H1 (cell line): ENCODE measurements around the gene MAMSTR. TPM values are rescaled to one million over a fixed set of nuclear protein-coding genes. Genes with fewer than 3 reads are reported as not detected.

Experiments used
- CTCF ChIA-PET: fragments of 300-600 bp; sonication (Branson Sonifier 250); formaldehyde crosslinking; loops from one replicate; lab custom pipeline; 2021; ENCODE audit not compliant: partially characterized antibody; lab: Charles Lee
- POLR2A ChIA-PET: fragments of 300-600 bp; sonication (Branson Sonifier 250); formaldehyde crosslinking; loops from one replicate; lab custom pipeline; 2021; ENCODE audit warnings: inconsistent platforms; ENCODE audit not compliant: partially characterized antibody; lab: Charles Lee
- DNase-seq, 2 experiments: peaks; one replicate each; pipeline versions ENCODE4 v3.0.0 to v3.0.0-alpha.2; 2010 to 2022; ENCODE audit warnings: low spot score in 2 of 2, low read depth in 1 of 2, mixed read lengths in 1 of 2
- FAIRE-seq: peaks from 2 replicates; lab custom pipeline; 2011; peaks lifted over from hg19 to GRCh38; lab: Jason Lieb, UNC
- H2AFZ ChIP-seq: 2 replicates; pipeline ENCODE4 v1.8.1; 2012; ENCODE audit warnings: low read length, inconsistent platforms
- H2AK5ac ChIP-seq: 2 replicates; pipeline ENCODE4 v1.6.1; 2013; ENCODE audit warnings: low read depth, low read length
- H2BK120ac ChIP-seq: replicated peaks from 2 replicates; pipeline ENCODE3; 2013; ENCODE audit warnings: low read depth, low read length, inconsistent platforms
- H2BK12ac ChIP-seq: 2 replicates; pipeline ENCODE4 v1.6.1; 2013; ENCODE audit warnings: low read depth, low read length
- H2BK15ac ChIP-seq: 2 replicates; pipeline ENCODE4 v1.6.1; 2013; ENCODE audit warnings: low read length
- H2BK20ac ChIP-seq: 2 replicates; pipeline ENCODE4 v1.6.1; 2013; ENCODE audit warnings: low read length
- H2BK5ac ChIP-seq: 2 replicates; pipeline ENCODE4 v1.6.1; 2013; ENCODE audit warnings: low read depth, low read length
- H3K14ac ChIP-seq: 2 replicates; pipeline ENCODE4 v1.6.1; 2013; ENCODE audit warnings: inconsistent platforms; ENCODE audit not compliant: insufficient read length
- H3K18ac ChIP-seq: 2 replicates; pipeline ENCODE4 v1.6.1; 2013; ENCODE audit warnings: low read length; ENCODE audit errors: extremely low read depth
- H3K23ac ChIP-seq: 2 replicates; pipeline ENCODE4 v1.6.1; 2013; ENCODE audit warnings: inconsistent platforms; ENCODE audit not compliant: insufficient read length
- H3K23me2 ChIP-seq: 2 replicates; pipeline ENCODE4 v1.6.1; 2013; ENCODE audit warnings: low read depth, low read length
- H3K27ac ChIP-seq: 2 replicates; pipeline ENCODE4 v1.6.1; 2011; ENCODE audit warnings: low read depth, low read length, inconsistent platforms
- H3K27me3 ChIP-seq, 4 experiments: replicated peaks in 1 of 4; 1 replicate in 1 of 4; 2 replicates in 3 of 4; pipeline versions ENCODE4 v1.6.1 to v1.8.1; 2011 to 2013; ENCODE audit warnings: low read length in 3 of 4, mild to moderate bottlenecking in 3 of 4, inconsistent platforms in 2 of 4, mixed read lengths in 2 of 4, moderate library complexity in 1 of 4; ENCODE audit not compliant: control insufficient read depth in 3 of 4, insufficient read depth in 3 of 4; ENCODE audit errors: extremely low read depth in 1 of 4
- H3K36me3 ChIP-seq, 4 experiments: 2 replicates each; pipeline versions ENCODE4 v1.6.1 to v1.8.1; 2011 to 2013; ENCODE audit warnings: mild to moderate bottlenecking in 4 of 4, low read length in 3 of 4, moderate library complexity in 2 of 4, control low read depth in 1 of 4, inconsistent platforms in 1 of 4; ENCODE audit not compliant: insufficient read depth in 4 of 4, control insufficient read depth in 2 of 4
- H3K4ac ChIP-seq: replicated peaks from 2 replicates; pipeline ENCODE3; 2013; ENCODE audit warnings: low read length, low read depth, mixed read lengths, inconsistent platforms; ENCODE audit not compliant: insufficient read length
- H3K4me1 ChIP-seq, 4 experiments: replicated peaks in 1 of 4; 1 replicate in 1 of 4; 2 replicates in 3 of 4; pipeline versions ENCODE4 v1.6.1 to v1.8.1; 2011 to 2013; ENCODE audit warnings: low read length in 3 of 4, inconsistent platforms in 2 of 4, mixed read lengths in 1 of 4; ENCODE audit not compliant: insufficient read depth in 4 of 4, control insufficient read depth in 3 of 4
- H3K4me2 ChIP-seq, 2 experiments: 2 replicates each; pipeline versions ENCODE4 v1.6.1 to v1.8.1; 2011 to 2013; ENCODE audit warnings: low read depth in 2 of 2, low read length in 2 of 2, control low read depth in 1 of 2, inconsistent platforms in 1 of 2, mild to moderate bottlenecking in 1 of 2; ENCODE audit not compliant: insufficient read depth in 1 of 2
- H3K4me3 ChIP-seq, 4 experiments: fragments of 200-600, 300-600 bp in 1 of 4; sonication (generic), shearing (Covaris generic), sonication (Bioruptor Twin) in 1 of 4; 2 replicates each; pipeline versions ENCODE4 v1.5.1 to v1.8.1; 2011 to 2016; ENCODE audit warnings: low read length in 4 of 4, low read depth in 3 of 4, control low read depth in 2 of 4, inconsistent platforms in 2 of 4, mild to moderate bottlenecking in 2 of 4, mixed read lengths in 1 of 4, moderate library complexity in 1 of 4; ENCODE audit not compliant: insufficient read depth in 2 of 4; ENCODE audit errors: extremely low read depth in 1 of 4
- H3K56ac ChIP-seq: replicated peaks from 2 replicates; pipeline ENCODE3; 2013; ENCODE audit warnings: low read depth, mild to moderate bottlenecking, mixed read lengths, low read length, inconsistent platforms; ENCODE audit not compliant: insufficient read length
- H3K79me1 ChIP-seq: 2 replicates; pipeline ENCODE4 v1.6.1; 2013; ENCODE audit warnings: low read depth, low read length, control low read depth
- H3K79me2 ChIP-seq, 2 experiments: 2 replicates each; pipeline versions ENCODE4 v1.6.1 to v1.8.1; 2012 to 2013; ENCODE audit warnings: low read length in 2 of 2, mild to moderate bottlenecking in 2 of 2, inconsistent platforms in 1 of 2; ENCODE audit not compliant: insufficient read depth in 2 of 2, control insufficient read depth in 1 of 2
- H3K9ac ChIP-seq, 4 experiments: replicated peaks in 1 of 4; 1 replicate in 1 of 4; 2 replicates in 3 of 4; pipeline versions ENCODE4 v1.6.1 to v1.8.1; 2011 to 2013; ENCODE audit warnings: low read depth in 3 of 4, low read length in 3 of 4, control low read depth in 2 of 4, mild to moderate bottlenecking in 2 of 4, moderate library complexity in 2 of 4, inconsistent platforms in 1 of 4; ENCODE audit errors: extremely low read depth in 1 of 4
- H3K9me3 ChIP-seq, 2 experiments: 2 replicates each; pipeline versions ENCODE4 v1.6.1 to v1.8.1; 2012 to 2013; ENCODE audit warnings: mild to moderate bottlenecking in 2 of 2, moderate library complexity in 2 of 2, control low read depth in 1 of 2, inconsistent platforms in 1 of 2, low read depth in 1 of 2, low read length in 1 of 2, mixed read lengths in 1 of 2; ENCODE audit not compliant: insufficient read depth in 2 of 2
- H4K20me1 ChIP-seq, 2 experiments: replicated peaks in 1 of 2; 2 replicates each; pipeline versions ENCODE3 to v1.8.1; 2011 to 2013; ENCODE audit warnings: inconsistent platforms in 2 of 2, low read length in 2 of 2, mild to moderate bottlenecking in 1 of 2; ENCODE audit not compliant: insufficient read depth in 2 of 2, control insufficient read depth in 1 of 2
- H4K5ac ChIP-seq: 2 replicates; pipeline ENCODE4 v1.6.1; 2013; ENCODE audit warnings: low read length, low read depth, mixed read lengths, inconsistent platforms; ENCODE audit not compliant: insufficient read length
- H4K8ac ChIP-seq: 2 replicates; pipeline ENCODE4 v1.8.0; 2013; ENCODE audit warnings: mild to moderate bottlenecking, moderate library complexity, low read length, inconsistent platforms; ENCODE audit not compliant: insufficient read depth; ENCODE audit errors: extremely low read depth
- H4K91ac ChIP-seq: replicated peaks from 2 replicates; pipeline ENCODE3; 2013; ENCODE audit warnings: low read length, mixed read lengths, inconsistent platforms; ENCODE audit not compliant: insufficient read length
- ATF2 ChIP-seq: IDR thresholded peaks from 2 replicates; pipeline ENCODE4 v1.6.1; 2012; ENCODE audit warnings: low read length, inconsistent platforms
- EGR1 ChIP-seq: IDR thresholded peaks from 2 replicates; pipeline ENCODE4 v1.6.1; 2011; ENCODE audit warnings: low read depth, low read length, borderline replicate concordance
- KDM1A ChIP-seq: fragments of 200-600, 300-600 bp; sonication (generic); IDR thresholded peaks from 2 replicates; pipeline ENCODE4 v1.7.1; 2016; ENCODE audit warnings: mild to moderate bottlenecking, low read length, borderline replicate concordance
- NRF1 ChIP-seq: IDR thresholded peaks from 2 replicates; pipeline ENCODE4 v1.6.1; 2011; ENCODE audit warnings: mild to moderate bottlenecking, low read depth, low read length, improper control_type of control experiment
- PHF8 ChIP-seq: fragments of 200-600 bp; sonication (generic); conservative IDR thresholded peaks from 2 replicates; pipeline ENCODE4 v1.7.1; 2012; ENCODE audit warnings: low read depth, mild to moderate bottlenecking, inconsistent platforms, low read length, moderate library complexity
- POLR2A ChIP-seq, 2 experiments: IDR thresholded peaks; 1 replicate in 1 of 2; 2 replicates in 1 of 2; pipeline ENCODE4 v1.6.1; 2011; ENCODE audit warnings: low read depth in 2 of 2, low read length in 2 of 2, mild to moderate bottlenecking in 2 of 2; ENCODE audit errors: control extremely low read depth in 1 of 2
- SP1 ChIP-seq: IDR thresholded peaks from 2 replicates; pipeline ENCODE4 v1.6.1; 2011; ENCODE audit warnings: low read depth, low read length
- TAF7 ChIP-seq: optimal IDR thresholded peaks from 2 replicates; pipeline ENCODE3; 2011; ENCODE audit warnings: low read depth, mild to moderate bottlenecking, inconsistent platforms, low read length, moderate library complexity, borderline replicate concordance
- USF2 ChIP-seq: IDR thresholded peaks from 2 replicates; pipeline ENCODE4 v1.6.1; 2011; ENCODE audit warnings: low read length, improper control_type of control experiment
- WGBS, 2 experiments: shearing (Covaris generic) in 1 of 2; methylation state at CpG; one replicate each; pipeline versions ENCODE4 v1.1.6 to v1.1.7; 2013 to 2015; ENCODE audit warnings: low lambda C conversion rate in 2 of 2, mixed read lengths in 2 of 2, inconsistent platforms in 1 of 2, low coverage in 1 of 2, missing lambda C conversion rate in 1 of 2; ENCODE audit not compliant: insufficient replicate concordance in 2 of 2, insufficient coverage in 1 of 2, insufficient read length in 1 of 2; ENCODE audit errors: extremely low coverage in 1 of 2, missing lambda C conversion rate in 1 of 2; 5-methylcytosine and 5-hydroxymethylcytosine counted together
- polyA plus RNA-seq, 7 experiments: library from polyadenylated mRNA; depleted of rRNA in 3 of 7; stranded (reverse) in 5 of 7; unstranded in 2 of 7; fragments of >200 nt in 5 of 7; fragments of 200-250 nt in 2 of 7; gene quantifications; 1 replicate in 5 of 7; 2 replicates in 1 of 7; 4 replicates in 1 of 7; pipeline versions ENCODE4 v1.2.1 to v1.2.3, GENCODE V29; 2011 to 2013; ENCODE audit warnings: missing spikeins in 2 of 7, mixed read lengths in 2 of 7
- total RNA-seq: library from RNA; stranded (reverse); fragmentation: NEBNext Ultra II Directional; extraction: Animal tissue kit (Norgen Biotek cat#: 25700); gene quantifications from 2 replicates; pipeline ENCODE4 v1.2.1, GENCODE V29; 2021

The MAMSTR gene
- total and polyA plus RNA-seq, 2 of the 8 experiments (the other 6 are each of a cell fraction or from before 2014, with no cell fraction given), result 2.0 to 2.3 TPM

- peaks cover 7% of the 10 kb centered on the region for H3K79me1 ChIP-seq
- peak overlapping the region in 1 of 2 experiments; percentile 98; a peak in 2 of 4 replicates for H3K4me2 ChIP-seq
- no peak for DNase-seq
- POLR2A ChIA-PET, result interaction anchor here (0.8 to 2.4 kb wide), 14 partner anchors 9 to 142 kb away, joined by 3 to 11 read pairs (median 4); no protein-coding TSS in a partner anchor
- H4K91ac ChIP-seq, result peak overlapping the region; percentile 52
- peaks cover 0 to 4% (median 1%) of the 10 kb centered on the region in 4 experiments; a peak in 3 of 8 replicates for H3K36me3 ChIP-seq
- no peaks in the 10 kb centered on the region for H4K20me1 ChIP-seq
- no peak overlapping the region for H2BK120ac ChIP-seq
- CTCF ChIA-PET, result interaction anchor here (0.5 to 1.3 kb wide), 2 partner anchors 32 to 38 kb away, joined by 3 read pairs; no protein-coding TSS in a partner anchor
- H3K23me2 ChIP-seq, result peaks cover 12% of the 10 kb centered on the region
- WGBS, 2 experiments, result 87% methylated on average over 5 of the region's 5 CpGs; no CpG with 5 or more reads in 1 of the 2 experiments
- H4K8ac ChIP-seq, result no peak overlapping the region; the same call in 1 of the 2 replicates
- no peak overlapping the region for H3K56ac ChIP-seq
- peak overlapping the region; percentile 21 for H3K4ac ChIP-seq
- no peak overlapping the region for H3K23ac ChIP-seq
- no peak for TF ChIP-seq SP1
- no peak for TF ChIP-seq TAF7
- TF ChIP-seq NRF1, result no peak
- no peak for TF ChIP-seq ATF2
- TF ChIP-seq EGR1, result no peak
- TF ChIP-seq PHF8, result no peak
- TF ChIP-seq USF2, result no peak
- no peak for TF ChIP-seq POLR2A (IDR thresholded peaks at IDR 0.05; ENCODE audit: control extremely low read depth in 1 of 2, low read depth in 2 of 2, low read length in 2 of 2)
- TF ChIP-seq KDM1A, result no peak
- TF ChIP-seq, all 59 proteins: peak for 0
- Histone ChIP-seq H3K4me3 (no peak overlapping the region; a peak in 1 of 8 replicates), H3K27me3 (no peaks in the 10 kb centered on the region), H2BK20ac (peak overlapping the region; percentile 80; the same call in 1 of the 2 replicates), H2BK12ac (peak overlapping the region; percentile 94), H3K14ac (no peak overlapping the region), H3K4me1 (peaks cover 3 to 25% (median 18%) of the 10 kb centered on the region in 4 experiments), H2BK15ac (peak overlapping the region; percentile 88; the same call in 1 of the 2 replicates), H2AFZ (no peak overlapping the region), H3K9me3 (no peaks in the 10 kb centered on the region), H3K27ac (no peak overlapping the region), H3K18ac (peak overlapping the region; percentile 93; the same call in 1 of the 2 replicates), H3K79me2 (peaks cover 2 to 13% of the 10 kb centered on the region in 2 experiments; a peak in 3 of 4 replicates), H2AK5ac (peak overlapping the region; percentile 68), H2BK5ac (peak overlapping the region; percentile 93), H3K9ac (peak overlapping the region in 1 of 4 experiments; percentile 43; a peak in 1 of 7 replicates), H4K5ac (peak overlapping the region; percentile 27)
- no peak for FAIRE-seq
Measured at GRCh38 chr19:48755787-48756186, 36.3 kb upstream of the MAMSTR start.
